ENCODE data around the gene CYP4X1. TPM values are rescaled to one million over a fixed set of nuclear protein-coding genes. Genes with fewer than 3 reads are reported as not detected.

CYP4X1 gene
- total RNA-seq, 1 experiment from 2014 or later: 5.5 TPM

- CTCF ChIA-PET: no interaction called here
Measured at GRCh38 chr1:47013293-47013692, 10.2 kb upstream of the CYP4X1 start.

DNA sequence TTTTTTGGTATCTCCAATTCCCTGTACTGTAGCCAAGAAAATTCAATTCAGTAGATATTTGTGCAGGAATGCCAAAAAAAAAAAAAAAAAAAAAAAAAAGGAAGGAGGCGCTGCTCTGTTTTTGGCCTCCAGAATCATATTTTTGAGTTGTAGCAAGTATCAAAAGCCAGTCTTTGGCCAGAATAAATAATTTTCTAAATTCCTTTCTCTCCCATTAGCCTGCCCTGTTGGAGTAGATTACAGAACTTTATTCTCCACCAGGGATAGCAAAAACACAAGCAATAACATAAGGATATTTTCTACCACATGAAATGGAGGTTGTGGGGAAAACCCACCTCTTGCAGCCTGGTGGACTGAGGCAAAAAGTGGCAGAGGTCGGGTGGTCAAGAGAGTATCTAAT, 2.4 kb upstream of the CYP4X1 start:
- BruUV-seq (replicated peaks): no TSS peak
- Histone ChIP-seq H3K4me1 (peaks cover 18% of the 10 kb centered on the region; the same call in 1 of the 2 replicates), H3K4me3 (ENCODE audit: low read depth, low read length) (no peak overlapping the region), H3K27me3 (replicated peaks; ENCODE audit: control insufficient read depth, insufficient read depth, low read length) (no peaks in the 10 kb centered on the region), H3K36me3 (ENCODE audit: control insufficient read depth, insufficient read depth, low read length) (no peaks in the 10 kb centered on the region), H3K9me3 (no peaks in the 10 kb centered on the region; the same call in 1 of the 2 replicates)
- POLR2A ChIA-PET: no interaction called here
- H3K4me1 Mint-ChIP-seq (ENCODE audit: low read depth, unreplicated experiment): peaks cover 22% of the 10 kb centered on the region
- peaks cover 2% of the 10 kb centered on the region for H3K27me3 Mint-ChIP-seq (ENCODE audit: insufficient read depth, unreplicated experiment)
- DNase-seq: no peak
- no peaks in the 10 kb centered on the region for H3K36me3 Mint-ChIP-seq (ENCODE audit: insufficient read depth, unreplicated experiment)
- CTCF ChIA-PET: no interaction called here
- H3K27ac Mint-ChIP-seq (ENCODE audit: unreplicated experiment): no peak overlapping the region
- H3K9me3 Mint-ChIP-seq (ENCODE audit: unreplicated experiment): peaks cover 11% of the 10 kb centered on the region
- no peak overlapping the region for H3K4me3 Mint-ChIP-seq (ENCODE audit: unreplicated experiment)
- intact Hi-C loops (cut with micrococcal nuclease; ENCODE audit: unreplicated experiment): no loop called here
- TF ChIP-seq, protein P1, sequence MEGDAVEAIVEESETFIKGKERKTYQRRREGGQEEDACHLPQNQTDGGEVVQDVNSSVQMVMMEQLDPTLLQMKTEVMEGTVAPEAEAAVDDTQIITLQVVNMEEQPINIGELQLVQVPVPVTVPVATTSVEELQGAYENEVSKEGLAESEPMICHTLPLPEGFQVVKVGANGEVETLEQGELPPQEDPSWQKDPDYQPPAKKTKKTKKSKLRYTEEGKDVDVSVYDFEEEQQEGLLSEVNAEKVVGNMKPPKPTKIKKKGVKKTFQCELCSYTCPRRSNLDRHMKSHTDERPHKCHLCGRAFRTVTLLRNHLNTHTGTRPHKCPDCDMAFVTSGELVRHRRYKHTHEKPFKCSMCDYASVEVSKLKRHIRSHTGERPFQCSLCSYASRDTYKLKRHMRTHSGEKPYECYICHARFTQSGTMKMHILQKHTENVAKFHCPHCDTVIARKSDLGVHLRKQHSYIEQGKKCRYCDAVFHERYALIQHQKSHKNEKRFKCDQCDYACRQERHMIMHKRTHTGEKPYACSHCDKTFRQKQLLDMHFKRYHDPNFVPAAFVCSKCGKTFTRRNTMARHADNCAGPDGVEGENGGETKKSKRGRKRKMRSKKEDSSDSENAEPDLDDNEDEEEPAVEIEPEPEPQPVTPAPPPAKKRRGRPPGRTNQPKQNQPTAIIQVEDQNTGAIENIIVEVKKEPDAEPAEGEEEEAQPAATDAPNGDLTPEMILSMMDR (IDR thresholded peaks at IDR 0.05; ENCODE audit: insufficient read depth in 1 of 2, low read depth in 1 of 2, low read length in 1 of 2, severe bottlenecking in 1 of 2, unreplicated experiment in 1 of 2): no peak

More at GRCh38 chr1:47013293-47013692, 10.2 kb upstream of the CYP4X1 start:
- no peak for DNase-seq
- no peaks in the 10 kb centered on the region for H3K27me3 ChIP-seq (replicated peaks; ENCODE audit: control insufficient read depth, insufficient read depth, low read length)
- Mint-ChIP-seq H3K9me3 (ENCODE audit: unreplicated experiment) (peaks cover 18% of the 10 kb centered on the region), H3K4me1 (ENCODE audit: low read depth, unreplicated experiment) (peaks cover 4% of the 10 kb centered on the region), H3K4me3 (ENCODE audit: unreplicated experiment) (no peak overlapping the region), H3K27ac (ENCODE audit: unreplicated experiment) (no peak overlapping the region), H3K27me3 (ENCODE audit: insufficient read depth, unreplicated experiment) (no peaks in the 10 kb centered on the region), H3K36me3 (ENCODE audit: insufficient read depth, unreplicated experiment) (no peaks in the 10 kb centered on the region)
- no TSS peak for BruUV-seq (replicated peaks)
- no peak overlapping the region for H3K4me3 ChIP-seq (ENCODE audit: low read depth, low read length)
- TF ChIP-seq, protein P1 (IDR thresholded peaks at IDR 0.05; ENCODE audit: insufficient read depth in 1 of 2, low read depth in 1 of 2, low read length in 1 of 2, severe bottlenecking in 1 of 2, unreplicated experiment in 1 of 2): no peak
- no peaks in the 10 kb centered on the region; the same call in 1 of the 2 replicates for H3K9me3 ChIP-seq
- POLR2A ChIA-PET: no interaction called here
- intact Hi-C loops (cut with micrococcal nuclease; ENCODE audit: unreplicated experiment): no loop called here
- 0 out of 2 replicates have a peak, but pooled peaks cover 2% of the 10 kb centered on the region for H3K4me1 ChIP-seq
- H3K36me3 ChIP-seq (ENCODE audit: control insufficient read depth, insufficient read depth, low read length): no peaks in the 10 kb centered on the region

GRCh38 chr1:47024141-47024801, 802 bp downstream of the CYP4X1 start:
- no peak for DNase-seq
- Mint-ChIP-seq H3K36me3 (ENCODE audit: insufficient read depth, unreplicated experiment) (no peaks in the 10 kb centered on the region), H3K27ac (ENCODE audit: unreplicated experiment) (no peak overlapping the region), H3K27me3 (ENCODE audit: insufficient read depth, unreplicated experiment) (peaks cover 2% of the 10 kb centered on the region), H3K9me3 (ENCODE audit: unreplicated experiment) (no peaks in the 10 kb centered on the region), H3K4me1 (ENCODE audit: low read depth, unreplicated experiment) (peaks cover 13% of the 10 kb centered on the region), H3K4me3 (ENCODE audit: unreplicated experiment) (peak overlapping the region; percentile 72)
- Histone ChIP-seq H3K4me1 (peaks cover 13% of the 10 kb centered on the region; the same call in 1 of the 2 replicates), H3K36me3 (ENCODE audit: control insufficient read depth, insufficient read depth, low read length) (no peaks in the 10 kb centered on the region), H3K27me3 (replicated peaks; ENCODE audit: control insufficient read depth, insufficient read depth, low read length) (no peaks in the 10 kb centered on the region), H3K9me3 (no peaks in the 10 kb centered on the region), H3K4me3 (ENCODE audit: low read depth, low read length) (peak overlapping the region; percentile 51)
- TF ChIP-seq, protein P1 (IDR thresholded peaks at IDR 0.05; ENCODE audit: insufficient read depth in 1 of 2, low read depth in 1 of 2, low read length in 1 of 2, severe bottlenecking in 1 of 2, unreplicated experiment in 1 of 2): no peak
- CTCF ChIA-PET: no interaction called here
- POLR2A ChIA-PET: no interaction called here
- BruUV-seq (replicated peaks): no TSS peak
- intact Hi-C loops (cut with micrococcal nuclease; ENCODE audit: unreplicated experiment): no loop called here
